ENCODE data around the gene AWAT1.

The AWAT1 gene

GRCh38 chrX:70244881-70245280 lies 10.4 kb downstream of the AWAT1 start:
- no peak overlapping the region for H3K27ac ChIP-seq
- TF ChIP-seq CTCF (IDR thresholded peaks at IDR 0.05; ENCODE audit: low read depth, low read length, missing control alignments): no peak
- in situ Hi-C loops (cut with HindIII; ENCODE audit: low pct_ligation_motif_present, low sequenced_read_pairs): no loop called here
- no peaks in the 10 kb centered on the region for H3K36me3 ChIP-seq (replicated peaks)
- DNase-seq: no peak
- no peak overlapping the region for H3K4me3 ChIP-seq (ENCODE audit: low read depth, low read length)
- H3K27me3 ChIP-seq (replicated peaks): no peaks in the 10 kb centered on the region

- H3K36me3 ChIP-seq (replicated peaks): no peaks in the 10 kb centered on the region
- TF ChIP-seq CTCF (IDR thresholded peaks at IDR 0.05; ENCODE audit: low read depth, low read length, missing control alignments): no peak
- DNase-seq: no peak
- no peak overlapping the region for H3K27ac ChIP-seq
- in situ Hi-C loops (cut with HindIII; ENCODE audit: low pct_ligation_motif_present, low sequenced_read_pairs): no loop called here
- H3K27me3 ChIP-seq (replicated peaks): no peaks in the 10 kb centered on the region
- H3K4me3 ChIP-seq (ENCODE audit: low read depth, low read length): no peak overlapping the region
These were observed 12.8 kb downstream of the AWAT1 start for GRCh38 chrX:70247252-70247651.

GRCh38 chrX:70252491-70252890 lies 18.0 kb downstream of the AWAT1 start:
- in situ Hi-C loops (cut with HindIII; ENCODE audit: low pct_ligation_motif_present, low sequenced_read_pairs): no loop called here
- no peaks in the 10 kb centered on the region for H3K27me3 ChIP-seq (replicated peaks)
- no peak for TF ChIP-seq CTCF (IDR thresholded peaks at IDR 0.05; ENCODE audit: low read depth, low read length, missing control alignments)

GRCh38 chrX:70253377-70254062 lies 19.1 kb downstream of the AWAT1 start:
- TF ChIP-seq CTCF (IDR thresholded peaks at IDR 0.05; ENCODE audit: low read depth, low read length, missing control alignments): no peak
- no peaks in the 10 kb centered on the region for H3K27me3 ChIP-seq (replicated peaks)
- no peak overlapping the region for H3K27ac ChIP-seq
- H3K36me3 ChIP-seq (replicated peaks): no peaks in the 10 kb centered on the region
- no peak overlapping the region for H3K4me3 ChIP-seq (ENCODE audit: low read depth, low read length)
- in situ Hi-C loops (cut with HindIII; ENCODE audit: low pct_ligation_motif_present, low sequenced_read_pairs): no loop called here
- DNase-seq: no peak

More at GRCh38 chrX:70252491-70252890, 18.0 kb downstream of the AWAT1 start:
- no peak overlapping the region for H3K27ac ChIP-seq
- H3K36me3 ChIP-seq (replicated peaks): no peaks in the 10 kb centered on the region
- DNase-seq: no peak
- H3K4me3 ChIP-seq (ENCODE audit: low read depth, low read length): no peak overlapping the region

- no peak for TF ChIP-seq CTCF (IDR thresholded peaks at IDR 0.05; ENCODE audit: low read depth, low read length, missing control alignments)
- no peak for DNase-seq
- no peak overlapping the region for H3K27ac ChIP-seq
- no peaks in the 10 kb centered on the region for H3K36me3 ChIP-seq (replicated peaks)
- in situ Hi-C loops (cut with HindIII; ENCODE audit: low pct_ligation_motif_present, low sequenced_read_pairs): no loop called here
- no peaks in the 10 kb centered on the region for H3K27me3 ChIP-seq (replicated peaks)
- H3K4me3 ChIP-seq (ENCODE audit: low read depth, low read length): no peak overlapping the region
These were observed 19.6 kb downstream of the AWAT1 start for GRCh38 chrX:70254063-70254400.

- Histone ChIP-seq H3K27me3 (replicated peaks) (no peaks in the 10 kb centered on the region), H3K27ac (no peak overlapping the region), H3K36me3 (replicated peaks) (no peaks in the 10 kb centered on the region), H3K4me3 (ENCODE audit: low read depth, low read length) (no peak overlapping the region)
- DNase-seq: no peak
- no peak for TF ChIP-seq CTCF (IDR thresholded peaks at IDR 0.05; ENCODE audit: low read depth, low read length, missing control alignments)
- in situ Hi-C loops (cut with HindIII; ENCODE audit: low pct_ligation_motif_present, low sequenced_read_pairs): no loop called here
These were observed 20.5 kb downstream of the AWAT1 start for GRCh38 chrX:70254909-70255308.
